Uterus (tissue), 4 donors: Measurements from ENCODE around the gene MKLN1. TPM values are rescaled to one million over a fixed set of nuclear protein-coding genes. Genes with fewer than 3 reads are reported as not detected.

Source experiments
- DNase-seq, 2 donors: peaks; one replicate each; pipeline ENCODE4 v3.0.0-alpha.2; 2019 to 2020
- H3K27ac ChIP-seq, 2 donors: fragments of 200-600 bp; sonication (generic); 1 replicate in 1 of 2; 2 replicates in 1 of 2; pipeline ENCODE4 v1.5.1; 2016 to 2018
- H3K27me3 ChIP-seq, 2 donors: fragments of 200-600 bp; sonication (generic); one replicate each; pipeline ENCODE4 v1.5.1; 2018 to 2019; ENCODE audit warnings: control low read depth in 1 of 2
- H3K36me3 ChIP-seq, 2 donors: fragments of 200-600 bp; sonication (generic); one replicate each; pipeline ENCODE4 v1.5.1; 2019; ENCODE audit warnings: control low read depth in 1 of 2
- H3K4me1 ChIP-seq, 2 donors: fragments of 200-600 bp; sonication (generic); one replicate each; pipeline ENCODE4 v1.5.1; 2018 to 2019; ENCODE audit warnings: control low read depth in 1 of 2
- H3K4me3 ChIP-seq, 2 donors: fragments of 200-600 bp; sonication (generic); 1 replicate in 1 of 2; 2 replicates in 1 of 2; pipeline ENCODE4 v1.5.1; 2018 to 2019; ENCODE audit warnings: mild to moderate bottlenecking in 1 of 2
- H3K9me3 ChIP-seq, 2 donors: fragments of 200-600 bp; sonication (generic); one replicate each; pipeline ENCODE4 v1.5.1; 2019; ENCODE audit warnings: control low read depth in 1 of 2
- POLR2A ChIP-seq, 2 donors: fragments of 450-650 bp; IDR thresholded peaks; one replicate each; pipeline ENCODE4 v1.6.1; 2016; ENCODE audit warnings: antibody characterized with exemption in 2 of 2, mild to moderate bottlenecking in 1 of 2, moderate library complexity in 1 of 2
- intact Hi-C: fragments of 100-400 bp; cut with DNase I; formaldehyde crosslinking; loops from one replicate; pipeline ENCODE4 v1.15.1; 2023; ENCODE audit warnings: low total_unique reads
- total RNA-seq, 4 donors: library from RNA; depleted of rRNA in 3 of 4; stranded (reverse); fragments of >200 nt in 3 of 4; gene quantifications; one replicate each; pipeline versions ENCODE4 v1.1.0 to v1.2.4, GENCODE V29; 2014 to 2023
- TF ChIP-seq, protein P1 (sequence below), 4 experiments: fragments of 200-600 bp in 2 of 4; fragments of 450-650 bp in 2 of 4; sonication (generic) in 2 of 4; IDR thresholded peaks; one replicate each; pipeline ENCODE4 v1.5.1; 2016 to 2019; ENCODE audit warnings: antibody characterized with exemption in 4 of 4, mild to moderate bottlenecking in 2 of 4, moderate library complexity in 1 of 4
- donor health status: DM: yes; HTN: yes; CAD: no.

MKLN1 gene
- total RNA-seq, 4 donors from 2014 or later = 52.9 to 311 (median 128) TPM

- H3K4me3 ChIP-seq = no peak overlapping the region
- no peak for DNase-seq
- no peak for TF ChIP-seq POLR2A (IDR thresholded peaks at IDR 0.05)
- TF ChIP-seq, protein P1, sequence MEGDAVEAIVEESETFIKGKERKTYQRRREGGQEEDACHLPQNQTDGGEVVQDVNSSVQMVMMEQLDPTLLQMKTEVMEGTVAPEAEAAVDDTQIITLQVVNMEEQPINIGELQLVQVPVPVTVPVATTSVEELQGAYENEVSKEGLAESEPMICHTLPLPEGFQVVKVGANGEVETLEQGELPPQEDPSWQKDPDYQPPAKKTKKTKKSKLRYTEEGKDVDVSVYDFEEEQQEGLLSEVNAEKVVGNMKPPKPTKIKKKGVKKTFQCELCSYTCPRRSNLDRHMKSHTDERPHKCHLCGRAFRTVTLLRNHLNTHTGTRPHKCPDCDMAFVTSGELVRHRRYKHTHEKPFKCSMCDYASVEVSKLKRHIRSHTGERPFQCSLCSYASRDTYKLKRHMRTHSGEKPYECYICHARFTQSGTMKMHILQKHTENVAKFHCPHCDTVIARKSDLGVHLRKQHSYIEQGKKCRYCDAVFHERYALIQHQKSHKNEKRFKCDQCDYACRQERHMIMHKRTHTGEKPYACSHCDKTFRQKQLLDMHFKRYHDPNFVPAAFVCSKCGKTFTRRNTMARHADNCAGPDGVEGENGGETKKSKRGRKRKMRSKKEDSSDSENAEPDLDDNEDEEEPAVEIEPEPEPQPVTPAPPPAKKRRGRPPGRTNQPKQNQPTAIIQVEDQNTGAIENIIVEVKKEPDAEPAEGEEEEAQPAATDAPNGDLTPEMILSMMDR (IDR thresholded peaks at IDR 0.05) = no peak
- intact Hi-C loops = no loop called here
- H3K4me1 ChIP-seq = no peaks in the 10 kb centered on the region
- H3K27ac ChIP-seq = no peak overlapping the region
- no peaks in the 10 kb centered on the region for H3K9me3 ChIP-seq
- H3K36me3 ChIP-seq = no peaks in the 10 kb centered on the region
- no peaks in the 10 kb centered on the region for H3K27me3 ChIP-seq
Measured at GRCh38 chr7:131480384-131481315, 153.0 kb downstream of the MKLN1 start.

GRCh38 chr7:131482800-131483199 is 155.1 kb downstream of the MKLN1 start:
- TF ChIP-seq POLR2A (IDR thresholded peaks at IDR 0.05) = no peak
- H3K4me3 ChIP-seq = no peak overlapping the region
- H3K9me3 ChIP-seq = no peaks in the 10 kb centered on the region
- H3K27ac ChIP-seq = no peak overlapping the region
- H3K4me1 ChIP-seq = no peaks in the 10 kb centered on the region
- H3K36me3 ChIP-seq = no peaks in the 10 kb centered on the region
- no peaks in the 10 kb centered on the region for H3K27me3 ChIP-seq
- no peak for DNase-seq
- intact Hi-C loops = no loop called here

GRCh38 chr7:131483586-131483985 is 155.9 kb downstream of the MKLN1 start:
- H3K27ac ChIP-seq = no peak overlapping the region
- TF ChIP-seq, protein P1 (IDR thresholded peaks at IDR 0.05) = no peak
- no peak for TF ChIP-seq POLR2A (IDR thresholded peaks at IDR 0.05)
- intact Hi-C loops = no loop called here
- H3K27me3 ChIP-seq = no peaks in the 10 kb centered on the region
- no peaks in the 10 kb centered on the region for H3K9me3 ChIP-seq
- H3K4me3 ChIP-seq = no peak overlapping the region
- no peak for DNase-seq
- no peaks in the 10 kb centered on the region for H3K4me1 ChIP-seq
- no peaks in the 10 kb centered on the region for H3K36me3 ChIP-seq

DNA sequence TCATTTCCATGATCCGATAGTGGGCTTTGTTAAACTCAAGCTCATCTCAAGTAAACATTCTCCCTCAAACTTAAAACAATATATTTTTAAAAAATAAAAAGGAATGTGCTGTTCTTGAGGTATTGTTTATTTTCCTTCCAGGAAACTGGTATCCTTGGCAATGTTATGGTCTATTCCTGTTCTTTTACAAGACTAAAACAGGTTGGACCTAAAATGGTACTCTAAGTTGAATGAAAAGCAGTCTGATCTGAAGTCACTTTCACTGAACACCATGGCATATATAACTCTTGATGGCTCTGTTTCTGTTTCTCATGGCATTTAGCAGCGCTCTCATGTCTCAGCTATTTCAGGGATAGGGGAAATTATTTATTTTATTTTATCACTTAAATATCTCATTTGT is 158.7 kb downstream of the MKLN1 start:
- intact Hi-C loops = no loop called here
- H3K36me3 ChIP-seq = no peaks in the 10 kb centered on the region
- H3K27me3 ChIP-seq = no peaks in the 10 kb centered on the region
- no peak for TF ChIP-seq POLR2A (IDR thresholded peaks at IDR 0.05)
- TF ChIP-seq, protein P1 (IDR thresholded peaks at IDR 0.05) = no peak
- H3K4me1 ChIP-seq = no peaks in the 10 kb centered on the region
- no peaks in the 10 kb centered on the region for H3K9me3 ChIP-seq
- peak overlapping the region in 1 of 2 donors; percentile 50 for H3K27ac ChIP-seq
- no peak for DNase-seq
- H3K4me3 ChIP-seq = no peak overlapping the region

GRCh38 chr7:131487217-131487616 is 159.5 kb downstream of the MKLN1 start:
- Histone ChIP-seq H3K9me3 (no peaks in the 10 kb centered on the region), H3K27ac (peak overlapping the region in 1 of 2 donors; percentile 50), H3K4me1 (no peaks in the 10 kb centered on the region), H3K27me3 (no peaks in the 10 kb centered on the region), H3K36me3 (no peaks in the 10 kb centered on the region), H3K4me3 (no peak overlapping the region)
- intact Hi-C loops = no loop called here
- no peak for TF ChIP-seq POLR2A (IDR thresholded peaks at IDR 0.05)
- TF ChIP-seq, protein P1 (IDR thresholded peaks at IDR 0.05) = no peak
- DNase-seq = no peak
